Choroid plexus epithelial cell (primary cell): ENCODE results near the gene NEK9.
A peak's percentile ranks its signal among the peaks of the same experiment; 100 is the strongest.

Experiments
- DNase-seq: peaks from one replicate; pipeline ENCODE4 v3.0.0-alpha.2; 2010; ENCODE audit warnings: low read depth
- H3K4me3 ChIP-seq: 2 replicates; pipeline ENCODE4 v1.5.1; 2011; ENCODE audit warnings: low read depth, mild to moderate bottlenecking, control low read depth, low read length, moderate library complexity
- TF ChIP-seq, protein P1 (sequence below): conservative IDR thresholded peaks from 2 replicates; pipeline ENCODE4 v1.5.1; 2011; ENCODE audit warnings: low read depth, mild to moderate bottlenecking, control low read depth, inconsistent platforms, low read length, moderate library complexity

NEK9 gene

DNA sequence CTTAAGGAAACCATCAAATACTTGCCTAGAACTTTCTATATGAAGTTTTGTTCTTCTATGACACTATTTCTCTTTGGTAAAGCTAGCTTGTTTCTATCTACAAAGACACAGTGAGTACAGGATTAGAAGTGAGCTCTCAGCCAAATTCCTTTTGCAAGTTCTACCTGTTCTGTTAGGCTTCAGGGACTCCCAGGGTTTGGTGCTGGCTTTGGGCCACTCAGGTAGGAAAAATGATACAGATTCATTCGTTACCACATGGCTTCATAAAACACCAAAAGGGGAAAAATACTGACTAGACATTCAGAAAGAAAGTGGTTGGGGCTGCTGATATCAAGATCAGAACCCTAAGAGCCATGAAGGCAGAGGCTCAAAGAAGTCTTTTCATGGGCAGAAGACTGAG, 43.6 kb downstream of the NEK9 start:
- no peak for DNase-seq
- no peak overlapping the region for H3K4me3 ChIP-seq
- TF ChIP-seq, protein P1, sequence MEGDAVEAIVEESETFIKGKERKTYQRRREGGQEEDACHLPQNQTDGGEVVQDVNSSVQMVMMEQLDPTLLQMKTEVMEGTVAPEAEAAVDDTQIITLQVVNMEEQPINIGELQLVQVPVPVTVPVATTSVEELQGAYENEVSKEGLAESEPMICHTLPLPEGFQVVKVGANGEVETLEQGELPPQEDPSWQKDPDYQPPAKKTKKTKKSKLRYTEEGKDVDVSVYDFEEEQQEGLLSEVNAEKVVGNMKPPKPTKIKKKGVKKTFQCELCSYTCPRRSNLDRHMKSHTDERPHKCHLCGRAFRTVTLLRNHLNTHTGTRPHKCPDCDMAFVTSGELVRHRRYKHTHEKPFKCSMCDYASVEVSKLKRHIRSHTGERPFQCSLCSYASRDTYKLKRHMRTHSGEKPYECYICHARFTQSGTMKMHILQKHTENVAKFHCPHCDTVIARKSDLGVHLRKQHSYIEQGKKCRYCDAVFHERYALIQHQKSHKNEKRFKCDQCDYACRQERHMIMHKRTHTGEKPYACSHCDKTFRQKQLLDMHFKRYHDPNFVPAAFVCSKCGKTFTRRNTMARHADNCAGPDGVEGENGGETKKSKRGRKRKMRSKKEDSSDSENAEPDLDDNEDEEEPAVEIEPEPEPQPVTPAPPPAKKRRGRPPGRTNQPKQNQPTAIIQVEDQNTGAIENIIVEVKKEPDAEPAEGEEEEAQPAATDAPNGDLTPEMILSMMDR = no peak

DNA sequence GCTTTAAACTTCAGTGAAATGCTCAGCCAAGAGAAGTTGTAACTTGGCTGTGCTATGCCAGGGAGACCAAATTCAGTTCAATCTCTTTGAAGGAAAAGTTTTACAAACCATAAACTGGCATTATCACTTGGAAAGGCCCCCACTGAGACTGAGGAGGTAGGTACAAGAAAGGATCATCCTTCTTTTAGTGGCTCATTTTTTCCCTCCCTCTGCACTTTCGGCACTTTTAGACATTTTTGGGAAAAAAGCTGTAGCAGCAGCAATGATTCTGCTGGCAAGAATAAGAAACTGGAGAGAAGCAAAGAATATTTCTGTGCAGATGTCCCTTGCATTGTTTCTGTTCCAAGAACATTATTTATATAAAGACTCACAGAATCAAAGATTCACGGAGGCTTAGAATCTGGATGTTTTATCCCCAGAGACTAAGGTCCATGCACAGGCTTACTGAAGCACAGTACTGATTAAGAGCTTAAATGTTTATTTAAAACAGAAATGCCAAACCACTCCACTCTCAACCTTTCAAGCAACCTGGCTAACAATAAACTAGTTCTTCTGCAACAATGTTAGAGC, 45.1 kb downstream of the NEK9 start:
- no peak for DNase-seq
- no peak overlapping the region for H3K4me3 ChIP-seq
- TF ChIP-seq, protein P1 = no peak

DNA sequence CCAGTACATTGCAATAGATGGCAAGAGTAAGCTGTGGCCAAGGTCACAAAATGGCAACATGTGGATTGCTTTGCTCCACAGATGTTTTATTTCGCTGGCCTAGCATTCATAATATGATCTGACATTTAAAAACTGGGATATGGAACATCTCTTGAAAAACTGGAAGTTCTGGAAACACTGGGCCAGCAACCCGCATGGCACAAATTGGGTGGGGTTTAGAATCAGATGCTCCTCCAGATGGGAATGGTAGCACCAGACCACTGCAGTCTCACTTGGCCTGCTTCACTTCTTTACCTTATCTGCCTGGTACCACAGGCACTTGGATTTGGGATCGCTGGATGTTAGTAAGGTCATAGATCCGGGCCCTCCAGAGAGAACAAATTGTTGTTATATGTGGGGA, 47.3 kb downstream of the NEK9 start:
- DNase-seq = no peak
- H3K4me3 ChIP-seq = no peak overlapping the region
- TF ChIP-seq, protein P1 = no peak

DNA sequence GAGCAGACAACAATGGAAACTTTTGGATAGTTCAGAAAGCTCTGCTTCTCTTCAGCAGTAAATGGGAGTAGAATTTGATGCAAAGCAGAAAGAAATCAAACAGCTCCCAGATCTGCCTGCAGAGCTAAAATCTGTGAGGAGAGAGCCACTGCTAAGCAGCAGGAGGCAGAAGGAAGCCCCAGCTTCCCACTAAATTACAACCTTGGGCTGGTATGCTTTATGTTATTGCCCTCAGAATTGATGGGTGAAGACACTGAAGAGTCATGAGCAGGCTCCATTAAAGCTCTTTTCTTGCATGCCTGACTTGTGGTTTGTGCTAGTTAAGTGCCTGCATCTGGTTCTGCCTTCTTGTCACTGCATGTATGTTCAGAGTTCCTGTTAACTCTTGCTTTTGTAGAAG, 49.1 kb downstream of the NEK9 start:
- no peak for DNase-seq
- TF ChIP-seq, protein P1 = no peak
- H3K4me3 ChIP-seq = no peak overlapping the region

DNA sequence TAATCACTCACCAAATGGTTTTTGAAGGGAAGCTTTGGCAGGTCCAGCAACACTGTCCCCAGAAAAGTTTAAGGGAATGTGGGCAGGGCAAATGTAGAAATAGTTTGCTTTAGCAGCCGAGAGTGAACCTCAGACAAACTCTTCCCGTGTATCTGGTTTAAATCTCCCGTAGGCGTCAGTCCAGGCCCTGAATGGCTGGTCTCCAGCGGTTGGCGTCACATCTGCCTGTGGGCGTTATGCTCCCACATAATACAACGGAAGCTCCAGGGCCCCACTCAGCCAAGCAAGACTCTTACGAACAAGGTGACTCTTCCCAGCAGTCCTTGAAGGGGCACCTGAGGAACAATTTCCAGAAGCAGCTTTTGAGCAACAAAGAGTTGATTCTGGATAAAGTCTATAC, 56.5 kb downstream of the NEK9 start:
- DNase-seq = no peak
- TF ChIP-seq, protein P1 = no peak
- no peak overlapping the region for H3K4me3 ChIP-seq

DNA sequence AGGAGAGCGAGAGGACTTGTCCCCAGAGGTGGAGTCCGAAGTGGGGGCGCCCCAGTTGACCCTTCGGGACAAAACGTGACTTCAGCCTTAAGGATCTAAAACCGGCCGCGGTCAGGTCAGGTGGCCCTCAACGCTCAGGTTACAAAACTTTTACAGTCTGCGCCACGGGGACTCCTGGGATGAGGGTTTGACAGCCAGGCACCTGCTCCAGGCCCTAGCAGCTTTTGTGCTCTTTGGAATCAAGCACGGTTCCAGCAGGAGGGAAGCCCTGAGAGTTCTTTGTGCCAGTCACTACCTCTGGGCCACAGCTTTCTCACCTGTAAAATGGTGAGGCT, 57.1 kb downstream of the NEK9 start:
- no peak for DNase-seq
- TF ChIP-seq, protein P1 = no peak
- peak overlapping the region; percentile 72 for H3K4me3 ChIP-seq

DNA sequence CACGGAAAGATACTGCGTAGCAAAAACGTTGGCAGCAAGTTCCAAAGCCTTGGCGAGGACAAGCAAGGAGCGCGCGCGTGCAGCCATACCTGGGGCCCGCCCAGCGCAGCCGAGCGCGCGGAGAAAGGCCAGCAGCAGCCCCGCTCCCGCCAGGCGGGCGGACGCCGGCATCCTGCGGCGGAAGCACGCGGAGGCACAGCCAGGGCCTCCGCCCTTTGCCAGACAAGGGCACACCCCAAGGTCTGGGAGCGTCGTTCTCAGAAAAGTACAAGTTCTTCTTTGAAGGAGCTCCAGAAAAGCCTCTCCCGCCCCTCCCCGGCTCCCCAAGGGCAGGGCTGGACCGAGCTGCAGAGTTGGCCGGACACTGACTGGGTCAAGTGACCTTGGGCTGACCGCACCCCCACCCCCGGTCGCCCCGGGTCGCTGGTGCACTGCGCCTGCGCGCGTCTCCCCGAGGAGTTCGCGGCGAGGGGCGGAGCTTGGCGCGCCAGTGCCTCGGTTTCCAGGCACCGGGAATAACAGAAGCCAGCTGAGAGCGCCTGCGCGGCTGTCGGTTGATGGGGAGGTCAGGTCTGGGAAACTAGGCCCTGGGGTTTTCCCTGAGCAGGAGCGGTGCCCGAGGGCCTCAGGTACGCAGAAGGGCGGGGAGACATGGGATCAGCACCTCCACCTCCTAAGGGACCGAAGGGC, 57.6 kb downstream of the NEK9 start, which contains the start of gene ZC2HC1C:
TSS of gene ZC2HC1C (plus strand) at position 521 of the 690 bp plus-strand sequence. CDS start 933 bp downstream, outside the sequence.
- TF ChIP-seq, protein P1 = no peak
- H3K4me3 ChIP-seq = peak within 1 kb of the TSS; percentile 72
- peak; percentile 91 for DNase-seq
